GM10847 (cell line): Measurements from ENCODE around the gene TTC12.

Experiments
- POLR2A ChIP-seq: IDR thresholded peaks from 2 replicates; pipeline ENCODE4 v1.6.1; 2011; ENCODE audit not compliant: insufficient read length; ENCODE audit errors: extremely low read depth

TTC12 gene

GRCh38 chr11:113376156-113376555, 61.8 kb downstream of the TTC12 start:
- no peak for TF ChIP-seq POLR2A

GRCh38 chr11:113377681-113378412, 63.5 kb downstream of the TTC12 start:
- no peak for TF ChIP-seq POLR2A

GRCh38 chr11:113378692-113379091, 64.3 kb downstream of the TTC12 start:
- no peak for TF ChIP-seq POLR2A

- TF ChIP-seq POLR2A: no peak
These were observed 67.7 kb downstream of the TTC12 start for GRCh38 chr11:113382121-113382520.

- TF ChIP-seq POLR2A: no peak
These were observed 70.2 kb downstream of the TTC12 start for GRCh38 chr11:113384551-113384950.

- no peak for TF ChIP-seq POLR2A
These were observed 71.4 kb downstream of the TTC12 start for GRCh38 chr11:113385749-113386148.

GRCh38 chr11:113386866-113387265, 72.5 kb downstream of the TTC12 start:
- TF ChIP-seq POLR2A: no peak

- no peak for TF ChIP-seq POLR2A
These were observed 73.3 kb downstream of the TTC12 start, which contains the start of gene ANKK1 for GRCh38 chr11:113387605-113388211. TSS of gene ANKK1 (plus strand) at chr11:113387779. CDS start at chr11:113387885, 106 bp downstream.

- TF ChIP-seq POLR2A: no peak
These were observed 74.9 kb downstream of the TTC12 start for GRCh38 chr11:113389272-113389671.

- no peak for TF ChIP-seq POLR2A
These were observed 78.0 kb downstream of the TTC12 start for GRCh38 chr11:113392236-113392921.

GRCh38 chr11:113393501-113393985, 79.2 kb downstream of the TTC12 start:
- TF ChIP-seq POLR2A: no peak

- TF ChIP-seq POLR2A: no peak
These were observed 80.5 kb downstream of the TTC12 start for GRCh38 chr11:113394919-113395318.

- TF ChIP-seq POLR2A: no peak
These were observed 81.5 kb downstream of the TTC12 start for GRCh38 chr11:113395782-113396336.

- TF ChIP-seq POLR2A: no peak
These were observed 82.3 kb downstream of the TTC12 start for GRCh38 chr11:113396690-113397089.

GRCh38 chr11:113397212-113397611, 82.8 kb downstream of the TTC12 start:
- TF ChIP-seq POLR2A: no peak

- no peak for TF ChIP-seq POLR2A
These were observed 83.4 kb downstream of the TTC12 start for GRCh38 chr11:113397821-113398220.
